GM12872 (cell line): ENCODE results near the gene KLF16.

Source experiments
- CTCF ChIP-seq: IDR thresholded peaks from 3 replicates; pipeline ENCODE4 v1.5.1; 2011; ENCODE audit warnings: low read depth, mild to moderate bottlenecking, low read length, moderate library complexity; ENCODE audit not compliant: insufficient read depth

KLF16 gene

GRCh38 chr19:1853295-1854038, 9.9 kb downstream of the KLF16 start:
- peak; percentile 97 for TF ChIP-seq CTCF

GRCh38 chr19:1852581-1853128, 10.7 kb downstream of the KLF16 start:
- TF ChIP-seq CTCF = no peak

GRCh38 chr19:1851654-1852580, 11.5 kb downstream of the KLF16 start:
- no peak for TF ChIP-seq CTCF

- TF ChIP-seq CTCF = peak; percentile 35; the same call in 1 of the 3 replicates
Measured at GRCh38 chr19:1850809-1851653, 12.3 kb downstream of the KLF16 start.

- TF ChIP-seq CTCF = no peak
Measured at GRCh38 chr19:1849886-1850398, 13.4 kb downstream of the KLF16 start.

- no peak for TF ChIP-seq CTCF
Measured at GRCh38 chr19:1849132-1849474, 14.3 kb downstream of the KLF16 start.
